ENCODE data around the gene ME1.
"Not testable (repeated sequence)": the region's sequence is repeated elsewhere in the genome, so short reads cannot be mapped to it uniquely, and the experiment has no call there.

Gene ME1

DNA sequence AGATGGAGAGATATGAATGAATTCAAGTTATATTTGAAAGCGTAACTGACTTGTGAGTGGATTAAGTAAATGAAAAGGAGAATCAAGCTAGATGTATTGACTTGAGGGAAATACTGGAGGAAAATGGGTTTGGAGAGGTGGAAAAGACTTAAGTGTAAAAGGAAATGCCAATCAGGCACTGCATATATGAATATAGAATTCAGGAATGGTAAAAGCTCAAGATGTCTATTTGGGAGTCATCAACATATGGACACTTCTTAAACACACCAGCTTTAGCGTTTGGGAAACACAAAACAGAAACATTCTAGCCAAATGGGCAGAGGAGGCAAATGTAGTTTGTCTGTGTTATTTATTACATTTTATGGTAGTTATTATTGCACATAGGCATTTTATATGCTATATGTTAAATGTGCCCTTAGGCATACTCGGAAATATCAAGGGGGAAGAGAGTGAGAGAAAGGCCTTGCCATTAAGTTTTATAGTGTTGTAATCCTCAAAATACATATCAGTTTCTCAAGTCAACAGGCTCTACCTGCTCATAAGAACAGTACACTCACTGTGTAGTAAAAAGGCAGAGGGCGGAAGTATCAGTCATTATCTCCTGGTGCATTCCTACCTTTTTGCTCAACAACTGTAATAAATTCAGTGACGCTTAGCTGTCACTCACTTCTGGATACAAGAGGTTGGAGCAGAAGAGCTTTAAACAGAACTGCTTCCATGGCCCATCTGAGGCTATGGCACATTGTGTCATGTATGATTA is 33.7 kb upstream of the ME1 start:
- no peaks in the 10 kb centered on the region for H3K36me3 ChIP-seq
- no peaks in the 10 kb centered on the region for H3K27me3 ChIP-seq
- no peak for TF ChIP-seq Cebpa-rat (IDR thresholded peaks at IDR 0.05)
- no peak overlapping the region for H3K9ac ChIP-seq
- no peak overlapping the region for H3K4me3 ChIP-seq
- H4K20me1 ChIP-seq: no peaks in the 10 kb centered on the region
- H3K4me1 ChIP-seq: no peaks in the 10 kb centered on the region
- no peak overlapping the region for H3K27ac ChIP-seq
- no peak overlapping the region for H3K4me2 ChIP-seq
- no peaks in the 10 kb centered on the region for H3K9me3 ChIP-seq

DNA sequence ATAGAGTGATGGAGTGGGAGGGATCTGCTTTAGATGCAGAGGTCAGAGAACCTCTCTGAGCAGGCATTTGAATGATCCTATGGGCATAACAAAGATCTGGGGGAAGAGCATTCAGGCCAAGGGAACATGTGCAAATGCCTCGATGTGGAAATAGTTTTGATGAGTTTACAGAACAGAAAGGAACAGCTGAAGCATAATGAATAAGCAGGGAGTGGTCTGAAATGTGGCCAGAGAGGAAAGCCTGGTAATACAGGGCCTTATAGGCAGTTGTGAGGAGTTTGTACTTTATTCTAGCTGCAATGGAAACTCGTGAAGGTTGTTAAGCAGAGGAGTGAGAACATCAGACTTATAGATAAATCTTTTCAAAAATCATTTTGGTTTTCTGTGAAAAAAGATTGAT is 33.0 kb upstream of the ME1 start:
- no peak overlapping the region for H3K27ac ChIP-seq
- no peak overlapping the region for H3K9ac ChIP-seq
- no peaks in the 10 kb centered on the region for H3K27me3 ChIP-seq
- H3K4me3 ChIP-seq: no peak overlapping the region
- no peaks in the 10 kb centered on the region for H3K9me3 ChIP-seq
- H3K36me3 ChIP-seq: no peaks in the 10 kb centered on the region
- no peak for TF ChIP-seq Cebpa-rat (IDR thresholded peaks at IDR 0.05)
- no peaks in the 10 kb centered on the region for H4K20me1 ChIP-seq
- no peak overlapping the region for H3K4me2 ChIP-seq
- H3K4me1 ChIP-seq: no peaks in the 10 kb centered on the region

DNA sequence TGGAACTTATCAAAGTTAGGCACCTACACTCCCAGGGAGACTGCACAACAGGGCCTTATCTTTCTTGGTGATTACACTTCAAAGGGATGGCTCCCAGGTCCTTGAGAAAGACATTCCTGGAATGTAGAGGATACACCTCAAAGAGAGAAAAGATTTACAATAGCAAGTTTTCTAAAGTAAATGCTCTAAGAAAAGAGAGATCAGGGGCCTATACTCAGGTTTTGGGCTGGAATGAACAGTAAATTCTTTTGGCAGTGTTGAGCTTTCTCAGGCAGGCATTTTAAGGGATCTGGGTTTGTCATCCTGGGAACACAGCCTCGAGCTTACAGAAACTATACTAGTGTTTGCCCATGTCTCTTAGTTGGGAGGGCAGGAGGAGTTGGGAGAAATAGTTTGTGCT is 31.7 kb upstream of the ME1 start:
- Histone ChIP-seq H3K27ac (no peak overlapping the region), H3K9me3 (no peaks in the 10 kb centered on the region), H4K20me1 (no peaks in the 10 kb centered on the region), H3K9ac (no peak overlapping the region), H3K27me3 (no peaks in the 10 kb centered on the region), H3K4me2 (no peak overlapping the region), H3K4me1 (no peaks in the 10 kb centered on the region), H3K36me3 (no peaks in the 10 kb centered on the region), H3K4me3 (no peak overlapping the region)
- no peak for TF ChIP-seq Cebpa-rat (IDR thresholded peaks at IDR 0.05)

- Histone ChIP-seq H3K9me3 (no peaks in the 10 kb centered on the region), H3K36me3 (no peaks in the 10 kb centered on the region), H3K4me2 (no peak overlapping the region), H3K9ac (no peak overlapping the region), H3K4me3 (no peak overlapping the region), H4K20me1 (no peaks in the 10 kb centered on the region), H3K27ac (no peak overlapping the region), H3K4me1 (no peaks in the 10 kb centered on the region), H3K27me3 (no peaks in the 10 kb centered on the region)
- TF ChIP-seq Cebpa-rat (IDR thresholded peaks at IDR 0.05): no peak
Measured at GRCh38 chr6:83461438-83461837, 30.6 kb upstream of the ME1 start.

DNA sequence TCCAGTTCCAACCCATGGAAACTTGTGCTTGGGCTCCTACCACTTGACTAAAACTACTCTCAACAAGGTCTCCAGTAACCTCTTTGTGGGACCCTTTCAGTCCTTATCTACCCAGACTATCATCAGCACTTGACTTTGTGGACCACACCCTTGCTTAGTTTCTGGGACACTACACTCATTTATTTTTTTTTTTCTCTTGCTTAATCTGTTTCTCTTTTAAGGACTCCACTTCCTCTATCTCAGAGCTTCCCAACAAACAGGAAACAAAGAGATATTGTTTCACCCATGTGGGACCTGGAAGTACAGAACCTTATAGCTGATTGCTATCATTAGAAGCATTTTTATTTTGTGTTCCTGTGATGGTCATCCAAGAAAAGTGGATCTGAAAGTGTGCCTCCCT is 28.8 kb upstream of the ME1 start:
- no peak overlapping the region for H3K4me2 ChIP-seq

GRCh38 chr6:83450015-83450414 is 19.2 kb upstream of the ME1 start:
- H3K4me2 ChIP-seq, H3K4me1 ChIP-seq, H3K27ac ChIP-seq, H3K4me3 ChIP-seq, H3K36me3 ChIP-seq, H3K9ac ChIP-seq, H4K20me1 ChIP-seq, H3K27me3 ChIP-seq, H3K9me3 ChIP-seq: not testable (repeated sequence)

More for the DNA sequence above, 28.8 kb upstream of the ME1 start:
- Histone ChIP-seq H3K4me1 (no peaks in the 10 kb centered on the region), H3K36me3 (no peaks in the 10 kb centered on the region), H3K27ac (no peak overlapping the region), H3K9me3 (no peaks in the 10 kb centered on the region), H3K27me3 (no peaks in the 10 kb centered on the region), H3K4me3 (no peak overlapping the region), H4K20me1 (no peaks in the 10 kb centered on the region), H3K9ac (no peak overlapping the region)
- TF ChIP-seq Cebpa-rat (IDR thresholded peaks at IDR 0.05): no peak

GRCh38 chr6:83444086-83444699 is 13.3 kb upstream of the ME1 start:
- not testable (repeated sequence) for H3K4me1 ChIP-seq, H4K20me1 ChIP-seq, H3K4me3 ChIP-seq, H3K4me2 ChIP-seq, H3K9me3 ChIP-seq, H3K36me3 ChIP-seq, H3K9ac ChIP-seq, H3K27me3 ChIP-seq, H3K27ac ChIP-seq

DNA sequence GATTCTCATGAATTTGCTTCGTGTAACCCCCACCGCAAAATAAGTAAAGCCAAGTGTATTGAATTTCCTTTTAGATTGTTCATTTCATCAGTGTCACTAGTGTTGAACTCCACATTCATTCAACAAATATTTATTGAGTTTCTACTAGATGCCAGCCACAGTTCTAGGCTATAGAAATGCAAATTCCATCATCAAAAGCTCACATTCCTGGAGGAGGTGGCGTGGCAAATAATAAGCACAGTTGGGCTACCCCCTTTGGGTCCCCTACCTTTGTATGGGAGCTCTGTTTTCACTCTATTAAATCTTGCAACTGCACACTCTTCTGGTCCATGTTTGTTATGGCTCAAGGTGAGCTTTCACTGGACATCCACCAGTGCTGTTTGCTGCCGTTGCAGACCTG is 12.7 kb upstream of the ME1 start:
- no peaks in the 10 kb centered on the region for H3K27me3 ChIP-seq
- H3K4me3 ChIP-seq: no peak overlapping the region
- H3K4me2 ChIP-seq: no peak overlapping the region
- no peak overlapping the region for H3K9ac ChIP-seq
- H3K9me3 ChIP-seq: no peaks in the 10 kb centered on the region
- no peak overlapping the region for H3K27ac ChIP-seq
- no peaks in the 10 kb centered on the region for H3K36me3 ChIP-seq
- no peaks in the 10 kb centered on the region for H4K20me1 ChIP-seq
- H3K4me1 ChIP-seq: no peaks in the 10 kb centered on the region
- no peak for TF ChIP-seq Cebpa-rat (IDR thresholded peaks at IDR 0.05)

DNA sequence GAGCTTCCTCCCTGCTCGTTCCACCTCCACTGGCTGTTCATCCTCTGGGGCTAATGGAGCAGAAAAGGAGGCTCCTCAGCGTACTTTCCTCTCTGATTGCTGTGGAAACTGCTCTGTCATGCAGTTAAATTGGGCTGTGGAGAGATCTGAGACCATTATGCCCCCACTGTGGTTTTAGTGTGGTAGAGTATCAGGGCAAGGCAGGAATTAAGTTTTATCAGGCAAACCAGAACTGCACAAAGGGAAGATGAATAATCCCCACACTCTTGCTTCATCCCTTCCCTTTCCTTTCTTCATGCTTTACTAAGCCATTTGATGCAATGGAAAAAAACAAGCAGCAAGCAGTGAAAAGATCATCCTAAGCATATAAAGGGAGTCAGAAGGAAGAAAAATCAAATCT is 11.9 kb upstream of the ME1 start:
- no peak overlapping the region for H3K27ac ChIP-seq

GRCh38 chr6:83439201-83439600 is 8.3 kb upstream of the ME1 start:
- TF ChIP-seq Cebpa-rat (IDR thresholded peaks at IDR 0.05): no peak
- Histone ChIP-seq H3K27ac (no peak overlapping the region), H4K20me1 (no peaks in the 10 kb centered on the region), H3K27me3 (no peaks in the 10 kb centered on the region), H3K36me3 (no peaks in the 10 kb centered on the region), H3K4me2 (no peak overlapping the region), H3K4me1 (no peaks in the 10 kb centered on the region), H3K4me3 (no peak overlapping the region), H3K9ac (no peak overlapping the region), H3K9me3 (no peaks in the 10 kb centered on the region)

More for the DNA sequence above, 11.9 kb upstream of the ME1 start:
- Histone ChIP-seq H3K36me3 (no peaks in the 10 kb centered on the region), H3K4me1 (no peaks in the 10 kb centered on the region), H3K9me3 (no peaks in the 10 kb centered on the region), H4K20me1 (no peaks in the 10 kb centered on the region), H3K4me2 (no peak overlapping the region), H3K27me3 (no peaks in the 10 kb centered on the region), H3K4me3 (no peak overlapping the region), H3K9ac (no peak overlapping the region)
- no peak for TF ChIP-seq Cebpa-rat (IDR thresholded peaks at IDR 0.05)

DNA sequence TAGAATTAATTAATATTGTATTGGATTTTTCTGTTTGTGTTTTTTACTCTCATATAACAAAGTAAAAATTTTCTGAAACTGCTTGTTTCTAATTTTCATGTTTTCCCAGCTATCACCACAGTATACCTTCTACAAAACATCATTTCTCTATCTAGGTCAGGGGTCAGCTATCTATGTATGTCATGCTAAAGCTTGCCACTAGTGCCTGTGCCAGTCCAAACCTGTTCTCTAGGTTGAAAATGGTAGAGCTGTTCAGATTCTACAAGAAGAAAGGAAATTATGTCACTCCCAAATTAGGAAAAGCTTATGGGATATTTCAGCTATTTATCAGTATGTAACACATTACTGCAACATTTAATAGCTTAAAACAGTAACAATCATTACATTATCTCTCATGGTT is 5.8 kb upstream of the ME1 start:
- Histone ChIP-seq H3K27ac (no peak overlapping the region), H3K27me3 (no peaks in the 10 kb centered on the region), H3K4me3 (no peak overlapping the region), H3K4me2 (no peak overlapping the region), H3K36me3 (no peaks in the 10 kb centered on the region), H3K9ac (no peak overlapping the region), H3K9me3 (no peaks in the 10 kb centered on the region), H4K20me1 (no peaks in the 10 kb centered on the region), H3K4me1 (no peaks in the 10 kb centered on the region)
- TF ChIP-seq Cebpa-rat (IDR thresholded peaks at IDR 0.05): no peak

Data from BLaER1 (cell line).